ENCODE data around the gene LSMEM2.

- TF ChIP-seq, protein P1, sequence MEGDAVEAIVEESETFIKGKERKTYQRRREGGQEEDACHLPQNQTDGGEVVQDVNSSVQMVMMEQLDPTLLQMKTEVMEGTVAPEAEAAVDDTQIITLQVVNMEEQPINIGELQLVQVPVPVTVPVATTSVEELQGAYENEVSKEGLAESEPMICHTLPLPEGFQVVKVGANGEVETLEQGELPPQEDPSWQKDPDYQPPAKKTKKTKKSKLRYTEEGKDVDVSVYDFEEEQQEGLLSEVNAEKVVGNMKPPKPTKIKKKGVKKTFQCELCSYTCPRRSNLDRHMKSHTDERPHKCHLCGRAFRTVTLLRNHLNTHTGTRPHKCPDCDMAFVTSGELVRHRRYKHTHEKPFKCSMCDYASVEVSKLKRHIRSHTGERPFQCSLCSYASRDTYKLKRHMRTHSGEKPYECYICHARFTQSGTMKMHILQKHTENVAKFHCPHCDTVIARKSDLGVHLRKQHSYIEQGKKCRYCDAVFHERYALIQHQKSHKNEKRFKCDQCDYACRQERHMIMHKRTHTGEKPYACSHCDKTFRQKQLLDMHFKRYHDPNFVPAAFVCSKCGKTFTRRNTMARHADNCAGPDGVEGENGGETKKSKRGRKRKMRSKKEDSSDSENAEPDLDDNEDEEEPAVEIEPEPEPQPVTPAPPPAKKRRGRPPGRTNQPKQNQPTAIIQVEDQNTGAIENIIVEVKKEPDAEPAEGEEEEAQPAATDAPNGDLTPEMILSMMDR (IDR thresholded peaks at IDR 0.05; ENCODE audit: poor library complexity) = no peak
- TF ChIP-seq EZH2phosphoT487 (IDR thresholded peaks at IDR 0.05; ENCODE audit: low read depth, severe bottlenecking, unreplicated experiment) (no peak), EZH2 (IDR thresholded peaks at IDR 0.05; ENCODE audit: borderline replicate concordance) (no peak)
These were observed 39.3 kb downstream of the LSMEM2 start for GRCh38 chr3:50318163-50318562.

All from hepatocyte (in vitro differentiated cells).